Measurements from ENCODE around the gene PNLIPRP1.

DNA sequence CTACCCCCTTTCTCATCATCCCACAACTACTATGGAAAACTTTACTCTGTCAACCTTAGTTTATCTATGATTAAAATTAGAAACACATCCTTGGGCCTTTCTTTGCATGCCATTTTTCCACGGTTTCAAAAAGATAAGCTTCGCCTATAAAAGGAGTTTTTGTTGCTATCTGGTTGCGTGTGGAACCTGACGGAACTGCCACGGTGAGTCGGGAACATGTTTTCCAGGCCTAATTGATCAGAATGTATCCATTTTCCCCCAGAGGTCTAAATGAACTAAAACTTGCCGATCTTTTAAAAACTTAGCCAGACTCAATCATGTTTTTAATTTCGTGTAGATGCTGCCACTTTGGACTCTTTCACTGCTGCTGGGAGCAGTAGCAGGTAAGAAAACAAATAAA is 45.0 kb upstream of the PNLIPRP1 start, which contains the start of gene PNLIP:
- TF ChIP-seq, protein P1, sequence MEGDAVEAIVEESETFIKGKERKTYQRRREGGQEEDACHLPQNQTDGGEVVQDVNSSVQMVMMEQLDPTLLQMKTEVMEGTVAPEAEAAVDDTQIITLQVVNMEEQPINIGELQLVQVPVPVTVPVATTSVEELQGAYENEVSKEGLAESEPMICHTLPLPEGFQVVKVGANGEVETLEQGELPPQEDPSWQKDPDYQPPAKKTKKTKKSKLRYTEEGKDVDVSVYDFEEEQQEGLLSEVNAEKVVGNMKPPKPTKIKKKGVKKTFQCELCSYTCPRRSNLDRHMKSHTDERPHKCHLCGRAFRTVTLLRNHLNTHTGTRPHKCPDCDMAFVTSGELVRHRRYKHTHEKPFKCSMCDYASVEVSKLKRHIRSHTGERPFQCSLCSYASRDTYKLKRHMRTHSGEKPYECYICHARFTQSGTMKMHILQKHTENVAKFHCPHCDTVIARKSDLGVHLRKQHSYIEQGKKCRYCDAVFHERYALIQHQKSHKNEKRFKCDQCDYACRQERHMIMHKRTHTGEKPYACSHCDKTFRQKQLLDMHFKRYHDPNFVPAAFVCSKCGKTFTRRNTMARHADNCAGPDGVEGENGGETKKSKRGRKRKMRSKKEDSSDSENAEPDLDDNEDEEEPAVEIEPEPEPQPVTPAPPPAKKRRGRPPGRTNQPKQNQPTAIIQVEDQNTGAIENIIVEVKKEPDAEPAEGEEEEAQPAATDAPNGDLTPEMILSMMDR (IDR thresholded peaks at IDR 0.05 in 4 of 5, conservative IDR thresholded peaks at IDR 0.05 in 1 of 5), result no peak
- no peak for TF ChIP-seq POLR2A (IDR thresholded peaks at IDR 0.05)
